Motor neuron (in vitro differentiated cells): ENCODE data around the gene PRIM2. TPM values are rescaled to one million over a fixed set of nuclear protein-coding genes. Genes with fewer than 3 reads are reported as not detected.
"Not testable (repeated sequence)": the region's sequence is repeated elsewhere in the genome, so short reads cannot be mapped to it uniquely, and the experiment has no call there.

Experiments used
- ATAC-seq, 8 experiments: fragments of 200-7000 bp; cut with Tn5 transposase; replicated peaks in 6 of 8; 2 replicates each; pipeline ENCODE4 v1.8.0; 2021; ENCODE audit warnings: mild to moderate bottlenecking in 8 of 8, moderate library complexity in 8 of 8
- H3K27ac ChIP-seq, 2 donors: fragments of 250-450 bp; sonication (Bioruptor Pico); 2 replicates each; pipeline ENCODE4 v1.9.0; 2021; ENCODE audit warnings: antibody characterized with exemption in 2 of 2, mild to moderate bottlenecking in 2 of 2, moderate library complexity in 1 of 2
- H3K4me1 ChIP-seq, 2 donors: fragments of 250-450 bp; sonication (Bioruptor Pico); replicated peaks in 1 of 2; 2 replicates each; pipeline ENCODE4 v1.6.1; 2021; ENCODE audit warnings: antibody characterized with exemption in 2 of 2, mild to moderate bottlenecking in 2 of 2, moderate library complexity in 1 of 2
- H3K4me3 ChIP-seq, 5 donors: fragments of 250-450 bp; sonication (Bioruptor Pico); 2 replicates each; pipeline ENCODE4 v1.9.0; 2021; ENCODE audit warnings: antibody characterized with exemption in 5 of 5, mild to moderate bottlenecking in 5 of 5, moderate library complexity in 4 of 5
- WGBS, 10 experiments: fragments of 450-650 bp; shearing (Covaris generic); methylation state at CpG; one replicate each; pipeline ENCODE4 v1.0.0; 2022; 5-methylcytosine and 5-hydroxymethylcytosine counted together
- in situ Hi-C, 9 experiments: fragments of 400-800 bp; cut with MboI; loops; one replicate each; pipeline ENCODE4 v1.15.0; 2021; ENCODE audit warnings: low sequenced_read_pairs in 9 of 9, low pct_unique_long_range_greater_than_20kb in 2 of 9; ENCODE audit not compliant: unreplicated experiment in 9 of 9
- total RNA-seq, 8 experiments: library from RNA; unstranded; fragments of 300-600 nt; gene quantifications; 2 replicates each; pipeline versions ENCODE4 v1.2.3 to v1.2.4, GENCODE V29; 2022

PRIM2 gene
- 10 to 100 TPM in 3 of 8 experiments, 1 to 10 TPM in 5; 4.4 to 28.3 (median 9.2) TPM for total RNA-seq

GRCh38 chr6:57317060-57317943 lies at the start of gene PRIM2:
Gene PRIM2 (plus strand): TSS chr6:57317630. CDS start chr6:57318446, 816 bp downstream.
- peak within 1 kb of the TSS in 1 of 2 donors; percentile 3 for H3K27ac ChIP-seq
- in situ Hi-C loops = loop anchor here in 7 of 9 experiments (10.0 to 25.0 kb wide), 4 partner anchors 130 to 680 kb away; partner anchors contain the start of gene DST (in 2 of the 7)
- peak within 1 kb of the TSS; percentile 55 to 86 (median 65) for H3K4me3 ChIP-seq
- 0 to 4% (median 1%) methylated on average over 1 to 20 of the region's 27 CpGs for WGBS, 10 experiments
- H3K4me1 ChIP-seq = peaks cover 4% of the 10 kb centered on the region in 2 donors
- peak; percentile 45 to 93 (median 90) for ATAC-seq

GRCh38 chr6:57268294-57268640 lies 49.2 kb upstream of the PRIM2 start:
- Histone ChIP-seq H3K4me1 (peaks cover 4 to 5% of the 10 kb centered on the region in 2 donors), H3K4me3 (no peak overlapping the region), H3K27ac (no peak overlapping the region)
- in situ Hi-C loops = no loop called here
- no peak for ATAC-seq

GRCh38 chr6:57274113-57274824 lies 43.2 kb upstream of the PRIM2 start:
- 60 to 96% (median 89%) methylated on average over 1 to 10 of the region's 17 CpGs; no CpG with 5 or more reads in 4 of the 10 experiments for WGBS, 10 experiments
- ATAC-seq, in situ Hi-C loops, H3K27ac ChIP-seq, H3K4me1 ChIP-seq, H3K4me3 ChIP-seq: not testable (repeated sequence)

- Histone ChIP-seq H3K4me1 (no peaks in the 10 kb centered on the region), H3K4me3 (no peak overlapping the region), H3K27ac (no peak overlapping the region)
- 43 to 93% (median 79%) methylated on average over 1 to 3 of the region's 3 CpGs for WGBS, 10 experiments
- no peak for ATAC-seq
- in situ Hi-C loops = no loop called here
Observed at GRCh38 chr6:57275384-57275783, 42.0 kb upstream of the PRIM2 start.

- ATAC-seq = peak in 2 of 8 experiments; percentile 23 to 37
- H3K4me1 ChIP-seq = no peaks in the 10 kb centered on the region
- H3K4me3 ChIP-seq = no peak overlapping the region
- in situ Hi-C loops = no loop called here
- H3K27ac ChIP-seq = no peak overlapping the region
Observed at GRCh38 chr6:57276946-57277345, 40.5 kb upstream of the PRIM2 start.

- WGBS, 10 experiments = 75 to 100% (median 94%) methylated on average over 1 to 2 of the region's 2 CpGs; no CpG with 5 or more reads in 2 of the 10 experiments
- ATAC-seq = no peak
- Histone ChIP-seq H3K27ac (no peak overlapping the region), H3K4me3 (no peak overlapping the region), H3K4me1 (no peaks in the 10 kb centered on the region)
- in situ Hi-C loops = no loop called here
Observed at GRCh38 chr6:57278570-57278969, 38.9 kb upstream of the PRIM2 start.

- no peak for ATAC-seq
- Histone ChIP-seq H3K27ac (no peak overlapping the region), H3K4me3 (no peak overlapping the region), H3K4me1 (no peaks in the 10 kb centered on the region)
- 17 to 100% (median 86%) methylated on average over 1 to 2 of the region's 2 CpGs; no CpG with 5 or more reads in 3 of the 10 experiments for WGBS, 10 experiments
- in situ Hi-C loops = no loop called here
Observed at GRCh38 chr6:57279013-57279412, 38.4 kb upstream of the PRIM2 start.

- Histone ChIP-seq H3K4me3 (no peak overlapping the region), H3K27ac (no peak overlapping the region), H3K4me1 (no peaks in the 10 kb centered on the region)
- peak in 2 of 8 experiments; percentile 42 to 87 for ATAC-seq
- in situ Hi-C loops = no loop called here
Observed at GRCh38 chr6:57283106-57283505, 34.3 kb upstream of the PRIM2 start.

GRCh38 chr6:57283911-57284455 lies 33.4 kb upstream of the PRIM2 start:
- Histone ChIP-seq H3K4me3 (no peak overlapping the region), H3K27ac (no peak overlapping the region), H3K4me1 (no peaks in the 10 kb centered on the region)
- WGBS, 10 experiments = 0 to 100% (median 92%) methylated on average over 1 to 2 of the region's 2 CpGs; no CpG with 5 or more reads in 1 of the 10 experiments
- ATAC-seq = peak in 1 of 8 experiments; percentile 40
- in situ Hi-C loops = no loop called here

- peak in 1 of 8 experiments; percentile 36 for ATAC-seq
- in situ Hi-C loops, H3K27ac ChIP-seq, H3K4me3 ChIP-seq, H3K4me1 ChIP-seq: not testable (repeated sequence)
- WGBS, 10 experiments = 73 to 100% (median 82%) methylated on average over 1 to 8 of the region's 12 CpGs; no CpG with 5 or more reads in 3 of the 10 experiments
Observed at GRCh38 chr6:57288136-57288535, 29.3 kb upstream of the PRIM2 start.

GRCh38 chr6:57293472-57293871 lies 24.0 kb upstream of the PRIM2 start:
- H3K4me3 ChIP-seq, ATAC-seq, H3K27ac ChIP-seq, in situ Hi-C loops, H3K4me1 ChIP-seq: not testable (repeated sequence)
- WGBS, 10 experiments = 40% methylated on average over 1 of the region's 1 CpG; no CpG with 5 or more reads in 9 of the 10 experiments

GRCh38 chr6:57294862-57295445 lies 22.5 kb upstream of the PRIM2 start:
- Histone ChIP-seq H3K4me1 (no peaks in the 10 kb centered on the region), H3K27ac (no peak overlapping the region), H3K4me3 (no peak overlapping the region)
- peak in 1 of 8 experiments; percentile 32 for ATAC-seq
- in situ Hi-C loops = no loop called here
- WGBS, 10 experiments = 10 to 100% (median 64%) methylated on average over 2 to 5 of the region's 6 CpGs; no CpG with 5 or more reads in 1 of the 10 experiments

- ATAC-seq = no peak
- H3K4me1 ChIP-seq = no peaks in the 10 kb centered on the region
- no peak overlapping the region for H3K27ac ChIP-seq
- no peak overlapping the region for H3K4me3 ChIP-seq
- in situ Hi-C loops = no loop called here
- 60 to 100% (median 80%) methylated on average over 1 of the region's 1 CpG; no CpG with 5 or more reads in 3 of the 10 experiments for WGBS, 10 experiments
Observed at GRCh38 chr6:57297505-57297904, 19.9 kb upstream of the PRIM2 start.
